Trophoblast cell (in vitro differentiated cells and primary cell): ENCODE measurements around the gene PICALM.
A peak's percentile ranks its signal among the peaks of the same experiment; 100 is the strongest.

Experiments used
- DNase-seq, 2 donors: peaks; one replicate each; pipeline ENCODE4 v3.0.0-alpha.2; 2016
- H2AFZ ChIP-seq: 2 replicates; pipeline ENCODE4 v1.6.1; 2013; ENCODE audit warnings: low read length, moderate library complexity, mild to moderate bottlenecking; ENCODE audit not compliant: insufficient read depth, poor library complexity
- H2AK5ac ChIP-seq: 2 replicates; pipeline ENCODE4 v1.6.1; 2013; ENCODE audit warnings: mild to moderate bottlenecking, low read length
- H2BK120ac ChIP-seq: 2 replicates; pipeline ENCODE4 v1.6.1; 2013; ENCODE audit warnings: low read length, mild to moderate bottlenecking, moderate library complexity; ENCODE audit not compliant: insufficient read depth, poor library complexity
- H2BK12ac ChIP-seq: 2 replicates; pipeline ENCODE4 v1.6.1; 2013; ENCODE audit warnings: mild to moderate bottlenecking, low read length, moderate library complexity
- H2BK5ac ChIP-seq: 2 replicates; pipeline ENCODE4 v1.6.1; 2013; ENCODE audit warnings: low read length, low read depth, moderate library complexity, mild to moderate bottlenecking; ENCODE audit not compliant: poor library complexity
- H3K14ac ChIP-seq: 2 replicates; pipeline ENCODE4 v1.6.1; 2013; ENCODE audit warnings: mild to moderate bottlenecking, low read length
- H3K18ac ChIP-seq: 2 replicates; pipeline ENCODE4 v1.6.1; 2013; ENCODE audit warnings: mild to moderate bottlenecking, low read length
- H3K23ac ChIP-seq: 2 replicates; pipeline ENCODE4 v1.6.1; 2013; ENCODE audit warnings: low read length
- H3K27ac ChIP-seq: 2 replicates; pipeline ENCODE4 v1.5.1; 2013; ENCODE audit warnings: low read depth, mild to moderate bottlenecking, inconsistent platforms, low read length, moderate library complexity
- H3K27me3 ChIP-seq: 2 replicates; pipeline ENCODE4 v1.6.1; 2013; ENCODE audit warnings: inconsistent platforms, mild to moderate bottlenecking, low read length, moderate library complexity; ENCODE audit not compliant: insufficient read depth
- H3K36me3 ChIP-seq, 2 experiments: 1 replicate in 1 of 2; 2 replicates in 1 of 2; pipeline ENCODE4 v1.6.1; 2013; ENCODE audit warnings: low read length in 2 of 2, mild to moderate bottlenecking in 2 of 2, moderate library complexity in 1 of 2; ENCODE audit not compliant: insufficient read depth in 2 of 2, control insufficient read depth in 1 of 2
- H3K4ac ChIP-seq: 2 replicates; pipeline ENCODE4 v1.6.1; 2013; ENCODE audit warnings: low read depth, mild to moderate bottlenecking, low read length, moderate library complexity
- H3K4me1 ChIP-seq, 2 experiments: 1 replicate in 1 of 2; 2 replicates in 1 of 2; pipeline ENCODE4 v1.6.1; 2013; ENCODE audit warnings: low read length in 2 of 2, mild to moderate bottlenecking in 2 of 2, moderate library complexity in 1 of 2; ENCODE audit not compliant: insufficient read depth in 2 of 2, control insufficient read depth in 1 of 2
- H3K4me2 ChIP-seq: 2 replicates; pipeline ENCODE4 v1.6.1; 2013; ENCODE audit warnings: inconsistent platforms, mild to moderate bottlenecking, low read length, moderate library complexity
- H3K4me3 ChIP-seq: 2 replicates; pipeline ENCODE4 v1.5.1; 2013; ENCODE audit warnings: mild to moderate bottlenecking, low read depth, low read length, inconsistent platforms
- H3K79me1 ChIP-seq: one replicate; pipeline ENCODE4 v1.6.1; 2013; ENCODE audit warnings: low read length
- H3K79me2 ChIP-seq: 2 replicates; pipeline ENCODE4 v1.6.1; 2013; ENCODE audit warnings: low read length, mild to moderate bottlenecking; ENCODE audit not compliant: control insufficient read depth, insufficient read depth, poor library complexity
- H3K9ac ChIP-seq: 2 replicates; pipeline ENCODE4 v1.6.1; 2013; ENCODE audit warnings: mild to moderate bottlenecking, low read length
- H3K9me3 ChIP-seq: 2 replicates; pipeline ENCODE4 v1.6.1; 2013; ENCODE audit warnings: low read depth, mild to moderate bottlenecking, control low read depth, inconsistent platforms, low read length; ENCODE audit not compliant: insufficient read depth
- H4K12ac ChIP-seq: 2 replicates; pipeline ENCODE4 v1.6.1; 2013; ENCODE audit warnings: low read depth, mild to moderate bottlenecking, low read length, moderate library complexity
- H4K8ac ChIP-seq: 2 replicates; pipeline ENCODE4 v1.6.1; 2013; ENCODE audit warnings: low read depth, mild to moderate bottlenecking, low read length, moderate library complexity
- H4K91ac ChIP-seq: one replicate; pipeline ENCODE4 v1.6.1; 2013; ENCODE audit warnings: low read depth, mild to moderate bottlenecking, low read length, moderate library complexity
- WGBS: extraction: QIAGEN DNeasy Blood & Tissue Kit; methylation state at CpG from one replicate; pipeline ENCODE4 v1.1.7; 2013; ENCODE audit warnings: missing lambda C conversion rate; ENCODE audit not compliant: insufficient read length, insufficient coverage; ENCODE audit errors: extremely low coverage; 5-methylcytosine and 5-hydroxymethylcytosine counted together

Gene PICALM

DNA sequence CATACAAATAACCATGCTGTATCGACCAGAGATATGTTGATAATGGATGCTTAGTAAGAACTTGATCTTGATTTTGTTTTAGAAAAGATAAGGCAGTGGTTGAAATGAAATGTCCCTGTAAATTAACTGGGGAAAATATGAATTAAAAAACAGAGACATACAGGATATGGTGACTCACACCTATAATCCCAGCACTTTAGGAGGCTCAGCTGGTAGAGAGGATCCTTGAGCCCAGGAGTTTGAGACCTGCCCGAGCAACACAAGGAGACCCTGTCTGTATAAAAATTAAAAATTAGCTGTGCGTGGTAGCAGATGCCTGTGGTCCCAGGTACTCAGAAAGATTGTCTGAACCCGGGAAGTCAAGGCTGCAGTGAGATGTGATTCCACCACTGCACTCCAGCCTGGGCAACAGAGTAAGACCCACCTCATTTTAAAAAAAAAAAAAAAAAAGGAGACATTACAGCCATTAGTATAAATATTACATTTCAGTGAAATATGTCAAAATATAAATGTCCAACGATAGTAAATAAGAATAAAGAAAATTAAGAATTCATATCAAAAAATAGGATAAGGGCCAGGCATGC, 4.6 kb downstream of the PICALM start:
- peaks cover 0 to 4% of the 10 kb centered on the region in 2 experiments for H3K36me3 ChIP-seq
- no peaks in the 10 kb centered on the region for H3K27me3 ChIP-seq
- no peak overlapping the region for H3K23ac ChIP-seq
- no peak overlapping the region for H2BK5ac ChIP-seq
- no peak overlapping the region for H3K9ac ChIP-seq
- no peak overlapping the region for H4K8ac ChIP-seq
- peaks cover 33% of the 10 kb centered on the region for H3K79me2 ChIP-seq
- no peak overlapping the region for H3K18ac ChIP-seq
- WGBS, result no CpG with 5 or more reads among the region's 5 CpGs
- H3K14ac ChIP-seq, result no peak overlapping the region
- H2BK120ac ChIP-seq, result no peak overlapping the region
- no peak overlapping the region for H2BK12ac ChIP-seq
- no peak overlapping the region for H3K27ac ChIP-seq
- H3K4ac ChIP-seq, result peak overlapping the region; percentile 100
- H3K4me1 ChIP-seq, result peaks cover 5% of the 10 kb centered on the region in 2 experiments
- no peak overlapping the region for H4K12ac ChIP-seq
- no peak overlapping the region for H4K91ac ChIP-seq
- no peak overlapping the region for H3K4me3 ChIP-seq
- no peak for DNase-seq
- H2AK5ac ChIP-seq, result no peak overlapping the region
- no peaks in the 10 kb centered on the region for H3K9me3 ChIP-seq
- H2AFZ ChIP-seq, result no peak overlapping the region
- H3K4me2 ChIP-seq, result peak overlapping the region; percentile 43
- peaks cover 15% of the 10 kb centered on the region for H3K79me1 ChIP-seq

DNA sequence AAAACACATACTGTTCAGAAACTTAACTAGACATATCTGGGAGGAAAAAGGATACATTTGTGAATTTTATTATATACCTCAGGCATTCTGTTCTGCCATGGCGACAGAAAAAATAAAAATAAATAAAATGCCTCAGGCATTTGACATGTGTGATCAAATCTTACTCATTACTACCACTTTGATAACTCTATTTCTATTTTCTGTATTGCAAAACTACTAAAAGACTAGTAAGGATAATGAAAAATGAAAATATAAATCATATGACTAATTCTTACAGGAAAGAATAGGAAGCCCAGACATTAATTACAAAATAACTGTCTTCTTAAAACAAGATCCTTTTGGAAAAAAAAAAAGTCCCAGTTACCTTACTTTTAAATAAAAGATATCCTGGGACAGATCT, 5.3 kb downstream of the PICALM start:
- no peak overlapping the region for H2AK5ac ChIP-seq
- peaks cover 0 to 4% of the 10 kb centered on the region in 2 experiments for H3K36me3 ChIP-seq
- peaks cover 11% of the 10 kb centered on the region for H3K79me1 ChIP-seq
- H4K91ac ChIP-seq, result no peak overlapping the region
- no peak overlapping the region for H3K4me2 ChIP-seq
- H3K14ac ChIP-seq, result no peak overlapping the region
- no peak overlapping the region for H3K27ac ChIP-seq
- H3K4me3 ChIP-seq, result no peak overlapping the region
- H3K9me3 ChIP-seq, result no peaks in the 10 kb centered on the region
- no peaks in the 10 kb centered on the region for H3K27me3 ChIP-seq
- H4K8ac ChIP-seq, result no peak overlapping the region
- no peak overlapping the region for H3K23ac ChIP-seq
- no peak overlapping the region for H4K12ac ChIP-seq
- no peak overlapping the region for H2BK5ac ChIP-seq
- no peak for DNase-seq
- no peak overlapping the region for H3K4ac ChIP-seq
- no peak overlapping the region for H2BK120ac ChIP-seq
- H2AFZ ChIP-seq, result no peak overlapping the region
- H2BK12ac ChIP-seq, result no peak overlapping the region
- H3K9ac ChIP-seq, result no peak overlapping the region
- no peak overlapping the region for H3K18ac ChIP-seq
- peaks cover 5% of the 10 kb centered on the region in 2 experiments for H3K4me1 ChIP-seq
- WGBS, result no CpG with 5 or more reads among the region's 1 CpG
- peaks cover 30% of the 10 kb centered on the region for H3K79me2 ChIP-seq

DNA sequence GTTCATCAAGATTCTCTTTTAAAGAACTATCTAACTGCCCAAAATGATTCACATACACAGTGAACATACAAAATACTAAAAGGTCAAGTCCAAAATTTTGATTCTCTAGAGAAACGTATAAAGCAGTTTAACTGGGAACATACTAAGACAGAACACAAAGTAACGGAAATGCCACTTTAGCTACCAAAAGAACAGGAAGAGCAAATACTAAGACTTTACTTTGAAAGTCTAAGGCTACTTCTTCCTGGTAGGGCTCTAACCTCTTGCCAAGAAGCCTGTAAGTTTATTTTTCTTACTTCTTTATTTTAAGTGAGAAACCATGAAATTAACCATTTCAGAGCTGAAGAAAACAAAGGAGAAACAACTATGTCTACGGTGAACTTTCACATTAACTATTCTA, 6.2 kb downstream of the PICALM start:
- H3K18ac ChIP-seq, result no peak overlapping the region
- H3K4me2 ChIP-seq, result no peak overlapping the region
- no peak overlapping the region for H2AK5ac ChIP-seq
- WGBS, result no CpG with 5 or more reads among the region's 3 CpGs
- H4K12ac ChIP-seq, result no peak overlapping the region
- H2BK12ac ChIP-seq, result no peak overlapping the region
- H3K27ac ChIP-seq, result no peak overlapping the region
- no peak overlapping the region for H3K4ac ChIP-seq
- H3K4me1 ChIP-seq, result peaks cover 5% of the 10 kb centered on the region in 2 experiments
- no peak overlapping the region for H2BK5ac ChIP-seq
- no peak overlapping the region for H4K91ac ChIP-seq
- H2AFZ ChIP-seq, result no peak overlapping the region
- H3K27me3 ChIP-seq, result no peaks in the 10 kb centered on the region
- H4K8ac ChIP-seq, result no peak overlapping the region
- no peak for DNase-seq
- H3K9ac ChIP-seq, result no peak overlapping the region
- peaks cover 0 to 4% of the 10 kb centered on the region in 2 experiments for H3K36me3 ChIP-seq
- H3K79me2 ChIP-seq, result peaks cover 23% of the 10 kb centered on the region
- no peaks in the 10 kb centered on the region for H3K9me3 ChIP-seq
- H2BK120ac ChIP-seq, result no peak overlapping the region
- H3K4me3 ChIP-seq, result no peak overlapping the region
- peaks cover 4% of the 10 kb centered on the region for H3K79me1 ChIP-seq
- no peak overlapping the region for H3K14ac ChIP-seq
- H3K23ac ChIP-seq, result no peak overlapping the region

DNA sequence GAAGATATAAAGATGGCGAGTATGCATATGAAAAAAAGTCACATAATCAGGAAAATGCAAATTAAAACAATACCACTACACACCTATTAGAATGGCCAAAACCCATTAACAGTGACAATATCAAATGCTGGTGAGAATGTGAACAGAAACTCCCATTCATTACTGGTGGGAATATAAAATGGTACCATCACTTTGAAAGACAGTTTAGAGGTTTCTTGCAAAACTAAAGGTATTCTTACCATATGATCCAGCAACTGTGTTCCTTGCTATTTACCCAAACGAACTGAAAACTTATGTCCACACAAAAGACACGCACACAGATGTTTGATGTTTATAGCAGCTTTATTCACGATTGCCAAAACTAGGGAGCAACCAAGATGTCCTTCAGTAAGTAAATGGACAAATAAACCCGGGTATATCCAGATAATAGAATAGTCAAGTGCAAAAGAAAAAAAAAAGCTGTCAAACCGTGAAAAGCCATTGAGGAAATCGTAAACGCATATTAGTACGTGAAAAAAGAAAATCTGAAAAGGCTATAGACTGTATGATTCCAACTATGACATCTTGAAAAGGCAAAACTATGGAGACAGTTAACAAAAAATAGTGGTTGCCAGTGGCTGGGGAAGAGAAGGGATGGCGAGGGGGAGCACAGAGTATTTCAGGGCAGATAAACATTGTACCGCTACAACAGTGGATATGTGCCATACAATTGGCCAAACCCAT, 7.2 kb downstream of the PICALM start:
- H4K91ac ChIP-seq, result no peak overlapping the region
- no peak overlapping the region for H3K4me2 ChIP-seq
- peaks cover 23% of the 10 kb centered on the region for H3K79me2 ChIP-seq
- no peaks in the 10 kb centered on the region for H3K9me3 ChIP-seq
- H3K36me3 ChIP-seq, result peaks cover 0 to 4% of the 10 kb centered on the region in 2 experiments
- no peak overlapping the region for H4K12ac ChIP-seq
- H2BK12ac ChIP-seq, result no peak overlapping the region
- no peak overlapping the region for H3K18ac ChIP-seq
- H3K79me1 ChIP-seq, result no peaks in the 10 kb centered on the region
- no peak overlapping the region for H2BK5ac ChIP-seq
- peaks cover 5% of the 10 kb centered on the region in 2 experiments for H3K4me1 ChIP-seq
- H2BK120ac ChIP-seq, result no peak overlapping the region
- WGBS, result no CpG with 5 or more reads among the region's 11 CpGs
- H3K23ac ChIP-seq, result no peak overlapping the region
- H3K14ac ChIP-seq, result no peak overlapping the region
- no peak overlapping the region for H3K9ac ChIP-seq
- DNase-seq, result no peak
- H2AFZ ChIP-seq, result no peak overlapping the region
- H2AK5ac ChIP-seq, result no peak overlapping the region
- H3K27ac ChIP-seq, result no peak overlapping the region
- peak overlapping the region; percentile 100 for H3K4ac ChIP-seq
- no peaks in the 10 kb centered on the region for H3K27me3 ChIP-seq
- H3K4me3 ChIP-seq, result no peak overlapping the region
- no peak overlapping the region for H4K8ac ChIP-seq
